Endometrium (tissue), 2 donors: ENCODE results near the gene TIPIN.
"Not testable (repeated sequence)": the region's sequence is repeated elsewhere in the genome, so short reads cannot be mapped to it uniquely, and the experiment has no call there.

Source experiments
- FAIRE-seq: peaks from 2 replicates; lab custom pipeline; 2012; peaks lifted over from hg19 to GRCh38; lab: Jason Lieb, UNC
- donor health status: control.
- donor health status: control.

TIPIN gene

GRCh38 chr15:66381376-66381775, 24.9 kb upstream of the TIPIN start:
- FAIRE-seq = not testable (repeated sequence)

- FAIRE-seq = no peak
Observed at GRCh38 chr15:66378814-66379430, 22.4 kb upstream of the TIPIN start.

GRCh38 chr15:66374179-66374578, 17.7 kb upstream of the TIPIN start:
- no peak for FAIRE-seq

GRCh38 chr15:66369773-66370651, 13.5 kb upstream of the TIPIN start:
- no peak for FAIRE-seq

- FAIRE-seq = no peak
Observed at GRCh38 chr15:66364944-66365528, 8.6 kb upstream of the TIPIN start.

GRCh38 chr15:66362776-66363175, 6.3 kb upstream of the TIPIN start:
- no peak for FAIRE-seq

GRCh38 chr15:66361745-66362460, 5.4 kb upstream of the TIPIN start:
- not testable (repeated sequence) for FAIRE-seq

GRCh38 chr15:66359740-66360139, 3.3 kb upstream of the TIPIN start:
- no peak for FAIRE-seq

GRCh38 chr15:66356077-66356358, 467 bp downstream of the TIPIN start:
- FAIRE-seq = no peak

GRCh38 chr15:66348530-66348929, 8.0 kb downstream of the TIPIN start:
- not testable (repeated sequence) for FAIRE-seq

- FAIRE-seq = no peak
Observed at GRCh38 chr15:66328771-66329170, 27.7 kb downstream of the TIPIN start.

GRCh38 chr15:66327736-66328135, 28.7 kb downstream of the TIPIN start:
- FAIRE-seq = no peak

GRCh38 chr15:66326051-66326450, 30.4 kb downstream of the TIPIN start:
- no peak for FAIRE-seq

GRCh38 chr15:66323312-66323928, 33.1 kb downstream of the TIPIN start:
- no peak for FAIRE-seq

GRCh38 chr15:66312144-66312543, 44.3 kb downstream of the TIPIN start:
- no peak for FAIRE-seq

GRCh38 chr15:66310786-66311185, 45.7 kb downstream of the TIPIN start:
- FAIRE-seq = no peak

GRCh38 chr15:66309828-66310227, 46.7 kb downstream of the TIPIN start:
- no peak for FAIRE-seq

- FAIRE-seq = no peak
Observed at GRCh38 chr15:66308531-66308930, 48.0 kb downstream of the TIPIN start.

- no peak for FAIRE-seq
Observed at GRCh38 chr15:66306381-66306780, 50.1 kb downstream of the TIPIN start.

GRCh38 chr15:66304425-66304824, 52.1 kb downstream of the TIPIN start:
- FAIRE-seq = not testable (repeated sequence)

- no peak for FAIRE-seq
Observed at GRCh38 chr15:66302489-66303278, 53.8 kb downstream of the TIPIN start.
